NT2/D1 (cell line): Measurements from ENCODE around the gene RPS6KA6.

Experiments used
- SUZ12 ChIP-seq: IDR thresholded peaks from 2 replicates; pipeline ENCODE4 v1.6.1; 2011; ENCODE audit not compliant: insufficient read length, insufficient read depth; ENCODE audit errors: extremely low read depth
- YY1 ChIP-seq: IDR thresholded peaks from 2 replicates; pipeline ENCODE4 v1.6.1; 2011; ENCODE audit not compliant: insufficient read length, insufficient read depth
- ZNF274 ChIP-seq: IDR thresholded peaks from 2 replicates; pipeline ENCODE4 v1.6.1; 2011; ENCODE audit warnings: mild to moderate bottlenecking, low read depth, low read length

- TF ChIP-seq YY1 (peak; percentile 26), ZNF274 (no peak), SUZ12 (no peak)
Measured at GRCh38 chrX:84187533-84188319, at the start of gene RPS6KA6.
